Measurements from ENCODE around the gene CNN2. TPM values are rescaled to one million over a fixed set of nuclear protein-coding genes. Genes with fewer than 3 reads are reported as not detected.

Gene CNN2
- total and polyA plus RNA-seq, 4 donors, result 26.3 to 43.4 (median 38.0) TPM

- WGBS (ENCODE audit: insufficient coverage), result 69% methylated on average over 21 of the region's 21 CpGs
- no peak overlapping the region for H3K27ac ChIP-seq (ENCODE audit: low read depth, low read length)
- peaks cover 80% of the 10 kb centered on the region for H3K36me3 ChIP-seq (ENCODE audit: control insufficient read depth, insufficient read depth, low read length)
- H3K27me3 ChIP-seq (ENCODE audit: control insufficient read depth, insufficient read depth, low read length), result no peaks in the 10 kb centered on the region
- no peak overlapping the region for H3K4me3 ChIP-seq (ENCODE audit: low read depth, low read length)
- H3K9me3 ChIP-seq (ENCODE audit: control insufficient read depth, insufficient read depth, low read length), result no peaks in the 10 kb centered on the region
- peaks cover 8% of the 10 kb centered on the region for H3K4me1 ChIP-seq (ENCODE audit: control insufficient read depth, insufficient read depth, low read length)
- no peak for DNase-seq (ENCODE audit: low read depth in 4 of 6, low spot score in 6 of 6)
Measured at GRCh38 chr19:1086613-1087012, 60.2 kb downstream of the CNN2 start.

- H3K36me3 ChIP-seq (ENCODE audit: control insufficient read depth, insufficient read depth, low read length), result peaks cover 90% of the 10 kb centered on the region
- WGBS (ENCODE audit: insufficient coverage), result 79% methylated on average over 23 of the region's 27 CpGs
- DNase-seq (ENCODE audit: low read depth in 4 of 6, low spot score in 6 of 6), result no peak
- H3K27ac ChIP-seq (ENCODE audit: low read depth, low read length), result no peak overlapping the region
- H3K4me1 ChIP-seq (ENCODE audit: control insufficient read depth, insufficient read depth, low read length), result no peaks in the 10 kb centered on the region
- no peaks in the 10 kb centered on the region for H3K27me3 ChIP-seq (ENCODE audit: control insufficient read depth, insufficient read depth, low read length)
- no peak overlapping the region for H3K4me3 ChIP-seq (ENCODE audit: low read depth, low read length)
- H3K9me3 ChIP-seq (ENCODE audit: control insufficient read depth, insufficient read depth, low read length), result no peaks in the 10 kb centered on the region
Measured at GRCh38 chr19:1087813-1088415, 61.5 kb downstream of the CNN2 start.

- H3K4me1 ChIP-seq (ENCODE audit: control insufficient read depth, insufficient read depth, low read length), result peaks cover 5% of the 10 kb centered on the region
- H3K27me3 ChIP-seq (ENCODE audit: control insufficient read depth, insufficient read depth, low read length), result no peaks in the 10 kb centered on the region
- H3K36me3 ChIP-seq (ENCODE audit: control insufficient read depth, insufficient read depth, low read length), result peaks cover 91% of the 10 kb centered on the region
- H3K27ac ChIP-seq (ENCODE audit: low read depth, low read length), result no peak overlapping the region
- 92% methylated on average over 26 of the region's 27 CpGs for WGBS (ENCODE audit: insufficient coverage)
- no peaks in the 10 kb centered on the region for H3K9me3 ChIP-seq (ENCODE audit: control insufficient read depth, insufficient read depth, low read length)
- no peak overlapping the region for H3K4me3 ChIP-seq (ENCODE audit: low read depth, low read length)
- no peak for DNase-seq (ENCODE audit: low read depth in 4 of 6, low spot score in 6 of 6)
Measured at GRCh38 chr19:1088416-1089010, 62.1 kb downstream of the CNN2 start.

Small RNA genes within 50 kb of the gene (small RNA-seq; reads per million reads assigned to genes)
- gene RNU6-2 (ENCODE audit: low replicate concordance), result 0.32 reads per million, percentile 32 among the genes with 10 or more reads in this experiment

Other genes starting within 250 kb of the CNN2 start
- 10 to 100 TPM; 51.3 to 91.9 TPM for gene PTBP1, start 229.2 kb upstream of the CNN2 start, total RNA-seq
- gene PTBP1, start 229.2 kb upstream of the CNN2 start, polyA plus RNA-seq (ENCODE audit: insufficient read length in 2 of 2), result 100 to 1,000 TPM; 137 to 152 TPM
- gene PLPPR3, start 204.7 kb upstream of the CNN2 start, total RNA-seq, result 10 to 100 TPM; 26.1 to 29.3 TPM
- 100 to 1,000 TPM; 201 to 245 TPM for gene PLPPR3, start 204.7 kb upstream of the CNN2 start, polyA plus RNA-seq (ENCODE audit: insufficient read length in 2 of 2)
- gene AZU1, start 198.8 kb upstream of the CNN2 start, total RNA-seq, result 10 to 100 TPM in 1 of 2 donors, 1 to 10 TPM in 1; 2.0 to 14.2 TPM
- 1 to 10 TPM; 3.0 to 3.6 TPM for gene AZU1, start 198.8 kb upstream of the CNN2 start, polyA plus RNA-seq (ENCODE audit: insufficient read length in 2 of 2)
- gene PRTN3, start 185.6 kb upstream of the CNN2 start, total RNA-seq, result 10 to 100 TPM in 1 of 2 donors, 1 to 10 TPM in 1; 3.8 to 37.1 TPM
- under 1 TPM; 0.41 to 0.72 TPM for gene PRTN3, start 185.6 kb upstream of the CNN2 start, polyA plus RNA-seq (ENCODE audit: insufficient read length in 2 of 2)
- 10 to 100 TPM in 1 of 2 donors, under 1 TPM in 1; 0.99 to 23.5 TPM for gene ELANE, start 174.3 kb upstream of the CNN2 start, total RNA-seq
- under 1 TPM in 1 of 2 donors, not detected in 1; 0.18 TPM for gene ELANE, start 174.3 kb upstream of the CNN2 start, polyA plus RNA-seq (ENCODE audit: insufficient read length in 2 of 2)
- gene CFD, start 166.9 kb upstream of the CNN2 start, total RNA-seq, result 1 to 10 TPM; 4.2 to 6.5 TPM
- gene CFD, start 166.9 kb upstream of the CNN2 start, polyA plus RNA-seq (ENCODE audit: insufficient read length in 2 of 2), result 1 to 10 TPM; 2.8 to 5.1 TPM
- gene MED16, start 133.4 kb upstream of the CNN2 start, total RNA-seq, result 10 to 100 TPM; 20.3 to 20.4 TPM
- 10 to 100 TPM; 56.5 to 66.1 TPM for gene MED16, start 133.4 kb upstream of the CNN2 start, polyA plus RNA-seq (ENCODE audit: insufficient read length in 2 of 2)
- not detected for gene RNU6-9, start 133.1 kb upstream of the CNN2 start, total RNA-seq
- not detected for gene RNU6-9, start 133.1 kb upstream of the CNN2 start, polyA plus RNA-seq (ENCODE audit: insufficient read length in 2 of 2)
- 10 to 100 TPM; 20.9 to 23.6 TPM for gene R3HDM4, start 113.4 kb upstream of the CNN2 start, total RNA-seq
- gene R3HDM4, start 113.4 kb upstream of the CNN2 start, polyA plus RNA-seq (ENCODE audit: insufficient read length in 2 of 2), result 10 to 100 TPM; 71.6 to 72.2 TPM
- gene KISS1R, start 109.3 kb upstream of the CNN2 start, total RNA-seq, result 1 to 10 TPM in 1 of 2 donors, under 1 TPM in 1; 0.50 to 2.1 TPM
- 1 to 10 TPM; 2.3 to 2.7 TPM for gene KISS1R, start 109.3 kb upstream of the CNN2 start, polyA plus RNA-seq (ENCODE audit: insufficient read length in 2 of 2)
- gene ARID3A, start 100.6 kb upstream of the CNN2 start, total RNA-seq, result 10 to 100 TPM in 1 of 2 donors, 1 to 10 TPM in 1; 4.8 to 14.8 TPM
- gene ARID3A, start 100.6 kb upstream of the CNN2 start, polyA plus RNA-seq (ENCODE audit: insufficient read length in 2 of 2), result 10 to 100 TPM in 1 of 2 donors, 1 to 10 TPM in 1; 7.2 to 10.5 TPM
- gene WDR18, start 42.3 kb upstream of the CNN2 start, total RNA-seq, result 10 to 100 TPM; 37.4 to 41.7 TPM
- gene WDR18, start 42.3 kb upstream of the CNN2 start, polyA plus RNA-seq (ENCODE audit: insufficient read length in 2 of 2), result 10 to 100 TPM; 58.3 to 64.0 TPM
- gene GRIN3B, start 26.2 kb upstream of the CNN2 start, total RNA-seq, result under 1 TPM; 0.22 to 0.30 TPM
- 1 to 10 TPM; 1.3 to 1.5 TPM for gene GRIN3B, start 26.2 kb upstream of the CNN2 start, polyA plus RNA-seq (ENCODE audit: insufficient read length in 2 of 2)
- gene TMEM259, start 5.5 kb upstream of the CNN2 start, total RNA-seq, result 10 to 100 TPM; 32.7 to 97.4 TPM
- 100 to 1,000 TPM; 163 to 191 TPM for gene TMEM259, start 5.5 kb upstream of the CNN2 start, polyA plus RNA-seq (ENCODE audit: insufficient read length in 2 of 2)
- gene RNU6-2, start 5.1 kb upstream of the CNN2 start, total RNA-seq, result not detected
- not detected for gene RNU6-2, start 5.1 kb upstream of the CNN2 start, polyA plus RNA-seq (ENCODE audit: insufficient read length in 2 of 2)
- gene ABCA7, start 13.5 kb downstream of the CNN2 start, total RNA-seq, result 10 to 100 TPM in 1 of 2 donors, 1 to 10 TPM in 1; 9.4 to 14.5 TPM
- gene ABCA7, start 13.5 kb downstream of the CNN2 start, polyA plus RNA-seq (ENCODE audit: insufficient read length in 2 of 2), result 10 to 100 TPM; 16.8 to 23.7 TPM
- gene ARHGAP45, start 40.6 kb downstream of the CNN2 start, total RNA-seq, result 1 to 10 TPM; 5.1 to 7.3 TPM
- gene ARHGAP45, start 40.6 kb downstream of the CNN2 start, polyA plus RNA-seq (ENCODE audit: insufficient read length in 2 of 2), result 10 to 100 TPM; 16.9 to 17.4 TPM
- gene POLR2E, start 68.8 kb downstream of the CNN2 start, total RNA-seq, result 10 to 100 TPM; 53.1 to 93.3 TPM
- 100 to 1,000 TPM; 219 to 221 TPM for gene POLR2E, start 68.8 kb downstream of the CNN2 start, polyA plus RNA-seq (ENCODE audit: insufficient read length in 2 of 2)
- 100 to 1,000 TPM; 123 to 287 TPM for gene GPX4, start 77.4 kb downstream of the CNN2 start, total RNA-seq
- 100 to 1,000 TPM; 442 to 452 TPM for gene GPX4, start 77.4 kb downstream of the CNN2 start, polyA plus RNA-seq (ENCODE audit: insufficient read length in 2 of 2)
- gene SBNO2, start 147.7 kb downstream of the CNN2 start, total RNA-seq, result 10 to 100 TPM in 1 of 2 donors, 1 to 10 TPM in 1; 7.2 to 10.5 TPM
- 10 to 100 TPM; 12.9 to 17.9 TPM for gene SBNO2, start 147.7 kb downstream of the CNN2 start, polyA plus RNA-seq (ENCODE audit: insufficient read length in 2 of 2)
- 10 to 100 TPM; 35.4 to 60.0 TPM for gene STK11, start 179.2 kb downstream of the CNN2 start, total RNA-seq
- 10 to 100 TPM; 57.5 to 66.6 TPM for gene STK11, start 179.2 kb downstream of the CNN2 start, polyA plus RNA-seq (ENCODE audit: insufficient read length in 2 of 2)
- 1 to 10 TPM; 2.7 to 4.6 TPM for gene CBARP, start 211.4 kb downstream of the CNN2 start, total RNA-seq
- gene CBARP, start 211.4 kb downstream of the CNN2 start, polyA plus RNA-seq (ENCODE audit: insufficient read length in 2 of 2), result 10 to 100 TPM; 35.4 to 38.6 TPM
- 10 to 100 TPM; 17.4 to 90.8 TPM for gene ATP5F1D, start 215.1 kb downstream of the CNN2 start, total RNA-seq
- gene ATP5F1D, start 215.1 kb downstream of the CNN2 start, polyA plus RNA-seq (ENCODE audit: insufficient read length in 2 of 2), result 100 to 1,000 TPM; 198 to 219 TPM
- 10 to 100 TPM; 13.3 to 13.9 TPM for gene MIDN, start 222.0 kb downstream of the CNN2 start, total RNA-seq
- 10 to 100 TPM; 95.3 to 97.1 TPM for gene MIDN, start 222.0 kb downstream of the CNN2 start, polyA plus RNA-seq (ENCODE audit: insufficient read length in 2 of 2)
- 100 to 1,000 TPM; 323 to 565 TPM for gene CIRBP, start 242.7 kb downstream of the CNN2 start, total RNA-seq
- gene CIRBP, start 242.7 kb downstream of the CNN2 start, polyA plus RNA-seq (ENCODE audit: insufficient read length in 2 of 2), result 100 to 1,000 TPM; 684 to 821 TPM
- gene FAM174C, start 248.9 kb downstream of the CNN2 start, total RNA-seq, result 10 to 100 TPM in 1 of 2 donors, 1 to 10 TPM in 1; 3.7 to 21.3 TPM
- gene FAM174C, start 248.9 kb downstream of the CNN2 start, polyA plus RNA-seq (ENCODE audit: insufficient read length in 2 of 2), result 10 to 100 TPM; 29.2 to 32.9 TPM